GM12878 (cell line): ENCODE measurements around the gene FOXP1. TPM values are rescaled to one million over a fixed set of nuclear protein-coding genes. Genes with fewer than 3 reads are reported as not detected.

ENCODE experiments used
- ATAC-seq: fragments of 200-7000 bp; cut with Tn5 transposase; 3 replicates; pipeline ENCODE4 v1.9.1; 2020; ENCODE audit warnings: mild to moderate bottlenecking, moderate library complexity
- BruUV-seq: library from RNA; stranded (reverse); fragments of 400-500 nt; replicated peaks from 2 replicates; lab custom pipeline; 2021; lab: Mats Ljungman, UMichigan
- CTCF ChIA-PET: fragments of 300-600 bp; sonication (Branson Sonifier 250); formaldehyde crosslinking; extraction: SDS; loops from one replicate; lab custom pipeline; 2021; ENCODE audit warnings: inconsistent platforms; lab: Yijun Ruan, JAX
- POLR2A ChIA-PET: fragments of 350-600 bp; formaldehyde crosslinking; extraction: SDS; loops from one replicate; lab custom pipeline; 2021; ENCODE audit warnings: inconsistent platforms; lab: Charles Lee
- RAD21 ChIA-PET: fragments of 300-600 bp; sonication (Branson Sonifier 250); formaldehyde crosslinking; loops from one replicate; lab custom pipeline; 2023; ENCODE audit warnings: antibody characterized with exemption; ENCODE audit not compliant: unreplicated experiment; lab: Charles Lee
- SMC1A ChIA-PET: fragments of 300-600 bp; sonication (Branson Sonifier 250); formaldehyde crosslinking; loops from one replicate; lab custom pipeline; 2023; ENCODE audit not compliant: unreplicated experiment, uncharacterized antibody; lab: Charles Lee
- DNase-seq: peaks from one replicate; pipeline ENCODE4 v3.0.0-alpha.2; 2011; ENCODE audit warnings: low read depth, low spot score
- FAIRE-seq: peaks from 3 replicates; lab custom pipeline; 2011; peaks lifted over from hg19 to GRCh38; lab: Jason Lieb, UNC
- H2AFZ ChIP-seq: 2 replicates; pipeline ENCODE4 v1.6.0; 2011; ENCODE audit warnings: low read depth, low read length, control low read depth; ENCODE audit not compliant: control insufficient read depth
- H3K27ac ChIP-seq: 2 replicates; pipeline ENCODE4 v1.5.1; 2011; ENCODE audit warnings: control low read depth; ENCODE audit not compliant: control insufficient read depth, insufficient read depth
- H3K27me3 ChIP-seq, 2 experiments: replicated peaks in 1 of 2; 2 replicates each; pipeline versions ENCODE4 v1.6.0 to v1.6.1; 2011; ENCODE audit warnings: low read length in 1 of 2; ENCODE audit not compliant: control insufficient read depth in 2 of 2, insufficient read depth in 2 of 2
- H3K36me3 ChIP-seq, 2 experiments: 2 replicates each; pipeline ENCODE4 v1.5.1; 2011; ENCODE audit warnings: low read length in 1 of 2; ENCODE audit not compliant: control insufficient read depth in 2 of 2, insufficient read depth in 2 of 2
- H3K4me1 ChIP-seq: 2 replicates; pipeline ENCODE4 v1.6.1; 2011; ENCODE audit warnings: mild to moderate bottlenecking, low read length, moderate library complexity, mixed read lengths; ENCODE audit not compliant: control insufficient read depth, insufficient read depth
- H3K4me2 ChIP-seq: 2 replicates; pipeline ENCODE4 v1.6.0; 2011; ENCODE audit warnings: control low read depth; ENCODE audit not compliant: control insufficient read depth, insufficient read depth
- H3K4me3 ChIP-seq: fragments of 200-600 bp; sonication (generic); 2 replicates; pipeline ENCODE4 v1.5.1; 2016
- H3K79me2 ChIP-seq: 2 replicates; pipeline ENCODE4 v1.6.0; 2011; ENCODE audit warnings: low read length; ENCODE audit not compliant: control insufficient read depth, insufficient read depth
- H3K9ac ChIP-seq: 2 replicates; pipeline ENCODE4 v1.8.0; 2011; ENCODE audit warnings: low read length, control low read depth, mixed read lengths; ENCODE audit not compliant: control insufficient read depth, insufficient read depth
- H3K9me3 ChIP-seq: replicated peaks from 3 replicates; pipeline ENCODE4 v1.5.1; 2011; ENCODE audit warnings: mild to moderate bottlenecking, low read length; ENCODE audit not compliant: control insufficient read depth, insufficient read depth
- H4K20me1 ChIP-seq: 2 replicates; pipeline ENCODE4 v1.6.0; 2011; ENCODE audit not compliant: control insufficient read depth, insufficient read depth
- EP300 ChIP-seq, 2 experiments: fragments of 150-350 bp in 1 of 2; IDR thresholded peaks; 2 replicates each; pipeline ENCODE4 v1.6.1; 2011 to 2012; ENCODE audit warnings: low read depth in 2 of 2, low read length in 2 of 2, borderline replicate concordance in 1 of 2, improper control_type of control experiment in 1 of 2, inconsistent platforms in 1 of 2; ENCODE audit not compliant: control insufficient read depth in 1 of 2
- ZNF592 ChIP-seq: fragments of 450-650 bp; IDR thresholded peaks from 2 replicates; pipeline ENCODE4 v1.6.1; 2017; ENCODE audit warnings: mild to moderate bottlenecking, moderate library complexity
- WGBS: methylation state at CpG from one replicate; pipeline ENCODE4 v1.1.6; 2016; ENCODE audit warnings: low lambda C conversion rate; ENCODE audit not compliant: insufficient replicate concordance, insufficient coverage; ENCODE audit errors: missing lambda C conversion rate; 5-methylcytosine and 5-hydroxymethylcytosine counted together
- in situ Hi-C: fragments of 300-500 bp; cut with MboI; formaldehyde crosslinking; loops from 9 replicates; pipeline ENCODE4 v1.14.3; 2018; ENCODE audit warnings: mixed read lengths
- intact Hi-C: fragments of 100-400 bp; cut with micrococcal nuclease; formaldehyde crosslinking; loops from one replicate; pipeline ENCODE4 v1.14.2; 2022; ENCODE audit not compliant: unreplicated experiment
- polyA plus RNA-seq, 11 experiments: library from polyadenylated mRNA; depleted of rRNA in 4 of 11; unstranded in 6 of 11; stranded (reverse) in 5 of 11; fragments of >200 nt; fragmentation: Nextera tagmentation in 4 of 11; fragmentation: Illumina TruSeq in 1 of 11; extraction: Ambion mirVana in 4 of 11; extraction: Trizol in 1 of 11; gene quantifications; 1 replicate in 1 of 11; 2 replicates in 10 of 11; pipeline versions ENCODE4 v1.2.1 to v1.2.3, GENCODE V29; 2011 to 2016; ENCODE audit warnings: inconsistent platforms in 2 of 11, missing spikeins in 2 of 11, low read depth in 1 of 11
- total RNA-seq, 4 experiments: library from RNA; depleted of rRNA in 3 of 4; stranded (reverse); fragments of >200 nt in 3 of 4; fragmentation: Illumina TruSeq in 1 of 4; extraction: Trizol in 1 of 4; gene quantifications; 2 replicates each; pipeline versions ENCODE4 v1.2.1 to v1.2.3, GENCODE V29; 2013 to 2021

FOXP1 gene
- total and polyA plus RNA-seq, 10 of the 15 experiments (the other 5 are each of a cell fraction or from before 2014, with no cell fraction given): 0.05 to 1.6 (median 0.20) TPM; not detected in 1

- H3K79me2 ChIP-seq: no peaks in the 10 kb centered on the region
- RAD21 ChIA-PET: no interaction called here
- in situ Hi-C loops: no loop called here
Measured at GRCh38 chr3:71494212-71494611, 89.3 kb downstream of the FOXP1 start.

More at GRCh38 chr3:71494212-71494611, 89.3 kb downstream of the FOXP1 start:
- no peak overlapping the region for H2AFZ ChIP-seq
- ChIA-PET POLR2A (no interaction called here), CTCF (no interaction called here), SMC1A (interaction anchor here (1.5 kb wide), 1 partner anchor 17 kb away, joined by 3 read pairs; no protein-coding TSS in a partner anchor)
- peaks cover 2% of the 10 kb centered on the region; the same call in 1 of the 3 replicates for H3K9me3 ChIP-seq
- 39% methylated on average over 5 of the region's 5 CpGs for WGBS
- H4K20me1 ChIP-seq: no peaks in the 10 kb centered on the region
- H3K36me3 ChIP-seq: no peaks in the 10 kb centered on the region
- no peak overlapping the region for H3K27ac ChIP-seq
- no peak overlapping the region for H3K4me3 ChIP-seq
- intact Hi-C loops: no loop called here
- H3K9ac ChIP-seq: no peak overlapping the region
- TF ChIP-seq EP300 (IDR thresholded peaks at IDR 0.05; ENCODE audit: borderline replicate concordance in 1 of 2, control insufficient read depth in 1 of 2, low read depth in 2 of 2, low read length in 2 of 2) (no peak), ZNF592 (no peak)
- H3K4me1 ChIP-seq: no peaks in the 10 kb centered on the region
- no peaks in the 10 kb centered on the region for H3K27me3 ChIP-seq
- DNase-seq: no peak
- no peak overlapping the region for H3K4me2 ChIP-seq
- BruUV-seq: no TSS peak
- FAIRE-seq: no peak
- no peak for ATAC-seq
